Nephron (organoid): ENCODE data around the gene SRC.

Source experiments
- H3K27ac Mint-ChIP-seq, 3 experiments: 2 replicates each; pipeline ENCODE4 v1.8.0; 2020; ENCODE audit warnings: mixed read lengths in 3 of 3, mild to moderate bottlenecking in 2 of 3, moderate library complexity in 1 of 3
- H3K27me3 Mint-ChIP-seq: 2 replicates; pipeline ENCODE4 v1.8.0; 2021; ENCODE audit warnings: low read depth, mild to moderate bottlenecking, moderate library complexity, mixed read lengths
- H3K36me3 Mint-ChIP-seq: 2 replicates; pipeline ENCODE4 v1.8.0; 2020; ENCODE audit warnings: low read depth, mixed read lengths
- H3K4me1 Mint-ChIP-seq: 2 replicates; pipeline ENCODE4 v1.8.0; 2020; ENCODE audit warnings: mixed read lengths
- H3K4me3 Mint-ChIP-seq, 3 experiments: 2 replicates each; pipeline ENCODE4 v1.8.0; 2020; ENCODE audit warnings: mild to moderate bottlenecking in 3 of 3, mixed read lengths in 3 of 3, moderate library complexity in 2 of 3
- H3K9me3 Mint-ChIP-seq: 2 replicates; pipeline ENCODE4 v1.8.0; 2020; ENCODE audit warnings: mixed read lengths
- TF ChIP-seq, protein P1 (sequence below), 3 experiments: fragments of 200-600 bp; sonication (generic); IDR thresholded peaks; one replicate each; pipeline ENCODE4 v1.5.0; 2021; ENCODE audit warnings: antibody characterized with exemption in 3 of 3; ENCODE audit not compliant: unreplicated experiment in 3 of 3

Gene SRC

DNA sequence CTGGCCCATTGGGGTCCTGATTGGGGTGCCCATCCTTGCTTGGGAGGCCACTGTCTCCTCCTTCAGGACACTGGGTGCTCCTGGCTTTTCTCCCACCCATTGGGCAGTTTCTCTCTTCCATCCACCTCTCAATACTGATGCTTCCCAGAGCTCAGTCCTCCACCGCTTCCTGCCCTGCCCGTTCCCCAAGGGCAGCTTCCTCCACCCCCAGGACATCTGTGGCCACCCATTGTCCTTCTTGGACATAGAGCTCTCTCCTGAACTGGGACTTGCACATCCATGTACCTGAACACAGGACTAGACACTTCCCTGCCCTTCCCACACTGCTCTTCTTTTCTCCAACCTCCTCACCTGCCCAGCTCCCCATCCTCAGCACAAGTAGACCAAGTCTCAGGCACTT is 105.7 kb downstream of the SRC start:
- Mint-ChIP-seq H3K4me1 (peaks cover 3% of the 10 kb centered on the region), H3K27me3 (peaks cover 10% of the 10 kb centered on the region), H3K27ac (no peak overlapping the region), H3K9me3 (peaks cover 15% of the 10 kb centered on the region), H3K4me3 (no peak overlapping the region), H3K36me3 (no peaks in the 10 kb centered on the region)
- TF ChIP-seq, protein P1, sequence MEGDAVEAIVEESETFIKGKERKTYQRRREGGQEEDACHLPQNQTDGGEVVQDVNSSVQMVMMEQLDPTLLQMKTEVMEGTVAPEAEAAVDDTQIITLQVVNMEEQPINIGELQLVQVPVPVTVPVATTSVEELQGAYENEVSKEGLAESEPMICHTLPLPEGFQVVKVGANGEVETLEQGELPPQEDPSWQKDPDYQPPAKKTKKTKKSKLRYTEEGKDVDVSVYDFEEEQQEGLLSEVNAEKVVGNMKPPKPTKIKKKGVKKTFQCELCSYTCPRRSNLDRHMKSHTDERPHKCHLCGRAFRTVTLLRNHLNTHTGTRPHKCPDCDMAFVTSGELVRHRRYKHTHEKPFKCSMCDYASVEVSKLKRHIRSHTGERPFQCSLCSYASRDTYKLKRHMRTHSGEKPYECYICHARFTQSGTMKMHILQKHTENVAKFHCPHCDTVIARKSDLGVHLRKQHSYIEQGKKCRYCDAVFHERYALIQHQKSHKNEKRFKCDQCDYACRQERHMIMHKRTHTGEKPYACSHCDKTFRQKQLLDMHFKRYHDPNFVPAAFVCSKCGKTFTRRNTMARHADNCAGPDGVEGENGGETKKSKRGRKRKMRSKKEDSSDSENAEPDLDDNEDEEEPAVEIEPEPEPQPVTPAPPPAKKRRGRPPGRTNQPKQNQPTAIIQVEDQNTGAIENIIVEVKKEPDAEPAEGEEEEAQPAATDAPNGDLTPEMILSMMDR (IDR thresholded peaks at IDR 0.05; ENCODE audit: unreplicated experiment in 3 of 3): no peak

DNA sequence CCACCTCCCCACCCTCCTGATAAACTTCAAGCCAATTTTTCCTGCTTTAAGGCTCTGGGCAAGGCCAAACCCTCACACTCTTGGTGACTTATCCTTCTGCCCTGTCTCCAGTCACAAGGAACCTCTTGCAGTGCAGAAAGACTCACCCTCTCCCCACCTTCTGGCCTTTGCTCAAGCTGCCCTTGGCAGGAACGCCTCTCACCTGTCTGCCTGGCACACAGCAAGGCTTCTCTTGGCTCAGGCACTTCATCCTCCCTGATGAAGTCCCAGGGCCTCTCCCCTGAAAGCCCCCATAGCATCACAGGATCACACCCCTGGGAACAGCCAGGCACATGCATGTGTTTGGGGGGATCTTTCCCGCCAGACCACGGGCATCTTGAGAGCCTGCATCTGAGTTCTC is 106.3 kb downstream of the SRC start:
- Mint-ChIP-seq H3K36me3 (no peaks in the 10 kb centered on the region), H3K27me3 (peaks cover 7% of the 10 kb centered on the region), H3K4me3 (no peak overlapping the region), H3K4me1 (peaks cover 3% of the 10 kb centered on the region), H3K9me3 (peaks cover 21% of the 10 kb centered on the region), H3K27ac (no peak overlapping the region)
- TF ChIP-seq, protein P1 (IDR thresholded peaks at IDR 0.05; ENCODE audit: unreplicated experiment in 3 of 3): no peak

DNA sequence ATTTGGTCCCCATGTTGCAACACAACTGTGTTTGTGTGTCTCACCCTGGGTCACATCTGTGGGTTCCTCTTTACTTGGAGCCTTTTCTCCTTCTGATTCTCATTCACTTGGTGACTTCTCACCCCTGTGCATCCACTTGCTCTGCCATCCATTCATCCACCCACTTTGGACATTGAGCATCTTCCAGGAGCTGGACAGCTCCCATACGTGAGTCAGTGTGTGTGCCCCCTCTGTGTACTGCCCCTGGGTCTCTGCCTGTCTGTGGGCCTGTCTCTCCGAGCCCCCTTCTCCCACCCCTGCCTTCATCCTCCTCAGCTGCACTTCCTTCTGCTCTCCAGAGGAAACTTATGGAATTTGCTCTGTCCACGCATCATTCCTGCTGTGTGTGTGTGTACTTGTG is 107.3 kb downstream of the SRC start:
- peaks cover 3% of the 10 kb centered on the region for H3K4me1 Mint-ChIP-seq
- no peak overlapping the region for H3K27ac Mint-ChIP-seq
- TF ChIP-seq, protein P1 (IDR thresholded peaks at IDR 0.05; ENCODE audit: unreplicated experiment in 3 of 3): no peak
- peaks cover 7% of the 10 kb centered on the region for H3K27me3 Mint-ChIP-seq
- no peaks in the 10 kb centered on the region for H3K36me3 Mint-ChIP-seq
- peaks cover 31% of the 10 kb centered on the region for H3K9me3 Mint-ChIP-seq
- H3K4me3 Mint-ChIP-seq: no peak overlapping the region

DNA sequence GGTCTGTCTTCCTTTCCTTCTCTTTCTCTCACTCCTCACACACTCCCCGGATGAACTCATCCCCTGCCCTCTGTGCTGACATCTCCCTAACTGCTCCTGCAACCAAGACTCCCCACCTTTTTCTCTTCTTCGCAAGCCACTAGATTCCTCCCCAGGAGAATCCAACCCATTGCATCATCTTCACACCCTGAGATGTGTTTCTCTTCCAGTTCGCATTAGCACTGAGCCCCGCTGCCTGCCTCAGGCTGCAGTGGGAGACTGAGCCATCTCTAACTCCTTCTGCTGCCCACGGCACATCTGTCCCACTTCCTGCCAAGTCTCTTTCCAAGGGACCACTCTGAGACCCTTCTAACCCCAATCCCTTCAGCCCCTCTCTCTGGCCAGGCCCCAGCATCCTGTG is 107.9 kb downstream of the SRC start:
- H3K27ac Mint-ChIP-seq: no peak overlapping the region
- H3K4me1 Mint-ChIP-seq: peaks cover 3% of the 10 kb centered on the region
- peaks cover 7% of the 10 kb centered on the region for H3K27me3 Mint-ChIP-seq
- H3K9me3 Mint-ChIP-seq: peaks cover 37% of the 10 kb centered on the region
- peaks cover under 1% of the 10 kb centered on the region for H3K36me3 Mint-ChIP-seq
- TF ChIP-seq, protein P1 (IDR thresholded peaks at IDR 0.05; ENCODE audit: unreplicated experiment in 3 of 3): no peak
- no peak overlapping the region for H3K4me3 Mint-ChIP-seq

DNA sequence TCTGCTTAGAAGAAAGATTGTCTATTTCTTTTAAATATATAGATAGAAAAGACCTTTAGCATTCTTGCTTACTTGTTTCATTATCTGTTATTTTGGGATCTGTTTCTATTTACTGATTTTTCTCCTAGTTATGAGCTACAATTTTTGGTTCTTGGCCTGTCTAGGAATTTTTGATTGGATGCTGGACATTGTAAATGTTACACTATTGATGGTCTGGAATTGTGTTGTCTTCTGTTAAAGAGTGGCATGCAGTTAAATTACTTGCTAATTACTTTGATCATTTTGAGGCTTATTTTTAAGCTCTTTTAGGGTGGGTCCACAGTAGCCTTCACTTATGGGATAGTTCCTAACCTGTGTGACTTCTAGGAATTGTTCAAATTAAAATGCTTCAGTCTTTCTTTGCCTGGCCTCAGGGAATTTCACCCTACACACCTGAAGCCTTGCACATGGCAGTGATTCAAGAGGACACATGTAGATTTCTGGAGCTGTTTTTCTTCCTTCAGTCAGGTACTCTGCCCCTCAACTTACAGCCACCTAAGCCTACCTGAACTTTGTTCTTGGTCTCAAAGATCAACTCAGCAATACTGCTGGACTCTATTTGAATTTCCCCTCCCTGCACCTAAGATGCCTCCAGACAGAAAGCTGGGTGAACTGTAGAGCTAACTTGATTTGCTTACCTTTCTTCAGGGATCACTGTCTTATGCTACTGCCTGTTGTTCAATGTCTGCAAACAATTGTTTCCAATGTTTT is 108.9 kb downstream of the SRC start:
- TF ChIP-seq, protein P1 (IDR thresholded peaks at IDR 0.05; ENCODE audit: unreplicated experiment in 3 of 3): no peak
- Mint-ChIP-seq H3K27me3 (peaks cover 7% of the 10 kb centered on the region), H3K4me3 (no peak overlapping the region), H3K4me1 (peaks cover 3% of the 10 kb centered on the region), H3K36me3 (peaks cover 4% of the 10 kb centered on the region), H3K9me3 (peaks cover 44% of the 10 kb centered on the region), H3K27ac (no peak overlapping the region)
